SU-DHL-6 (cell line): Measurements from ENCODE around the gene NFYC.

ENCODE experiments used
- H2AFZ ChIP-seq: fragments of 200-600 bp; sonication (generic); 2 replicates; pipeline ENCODE4 v1.6.1; 2014; ENCODE audit warnings: low read depth, mild to moderate bottlenecking, moderate library complexity, mixed read lengths, antibody characterized with exemption, low read length; ENCODE audit not compliant: severe bottlenecking
- H3F3A ChIP-seq: fragments of 200-600 bp; shearing (Covaris generic); 2 replicates; pipeline ENCODE4 v1.6.0; 2016; ENCODE audit warnings: antibody characterized with exemption, mild to moderate bottlenecking; ENCODE audit not compliant: insufficient read depth
- H3K27ac ChIP-seq: fragments of 200-600 bp; sonication (generic); 2 replicates; pipeline ENCODE4 v1.5.1; 2016; ENCODE audit warnings: low read depth, mild to moderate bottlenecking, low read length, moderate library complexity, mixed read lengths
- H3K27me3 ChIP-seq: fragments of 200-600 bp; sonication (generic), shearing (Covaris generic); 2 replicates; pipeline ENCODE4 v1.6.0; 2014; ENCODE audit warnings: mild to moderate bottlenecking, low read length
- H3K36me3 ChIP-seq: fragments of 200-600 bp; sonication (generic); 2 replicates; pipeline ENCODE4 v1.6.1; 2014; ENCODE audit warnings: mild to moderate bottlenecking, low read length, mixed read lengths
- H3K4me2 ChIP-seq: fragments of 300-600, 200-600 bp; shearing (Covaris generic), sonication (generic); 2 replicates; pipeline ENCODE4 v1.6.0; 2014; ENCODE audit warnings: low read length, low read depth, mild to moderate bottlenecking; ENCODE audit not compliant: poor library complexity, severe bottlenecking
- H3K4me3 ChIP-seq: fragments of 200-600 bp; sonication (generic); 2 replicates; pipeline ENCODE4 v1.5.1; 2014; ENCODE audit warnings: antibody characterized with exemption, low read length, mild to moderate bottlenecking, mixed read lengths; ENCODE audit not compliant: insufficient read depth, poor library complexity, severe bottlenecking
- H3K79me2 ChIP-seq: fragments of 200-600 bp; sonication (generic); 2 replicates; pipeline ENCODE4 v1.6.1; 2014; ENCODE audit warnings: mild to moderate bottlenecking, low read length, moderate library complexity; ENCODE audit not compliant: insufficient read depth
- H3K9ac ChIP-seq: fragments of 200-600 bp; sonication (generic); 2 replicates; pipeline ENCODE4 v1.7.0; 2014; ENCODE audit warnings: mild to moderate bottlenecking, low read length
- H3K9me2 ChIP-seq: fragments of 200-600 bp; sonication (generic); replicated peaks from 2 replicates; pipeline ENCODE4 v1.6.1; 2014; ENCODE audit warnings: low read length; ENCODE audit not compliant: insufficient read depth
- H3K9me3 ChIP-seq: fragments of 200-600 bp; sonication (generic); 2 replicates; pipeline ENCODE4 v1.6.1; 2014; ENCODE audit warnings: low read length, mixed read lengths; ENCODE audit not compliant: insufficient read depth
- H4K20me1 ChIP-seq: fragments of 200-600 bp; sonication (generic); 2 replicates; pipeline ENCODE4 v1.6.1; 2014; ENCODE audit warnings: low read depth, mild to moderate bottlenecking, antibody characterized with exemption, low read length, moderate library complexity, mixed read lengths
- EZH2phosphoT487 ChIP-seq: fragments of 200-600 bp; sonication (generic), shearing (Covaris generic); conservative IDR thresholded peaks from 2 replicates; pipeline ENCODE4 v1.6.1; 2018; ENCODE audit warnings: mild to moderate bottlenecking, antibody characterized with exemption, low read length, moderate library complexity, mixed read lengths
- TF ChIP-seq, protein P1 (sequence below): fragments of 200-600 bp; sonication (generic); IDR thresholded peaks from one replicate; pipeline ENCODE4 v1.5.1; 2017; ENCODE audit warnings: antibody characterized with exemption, mild to moderate bottlenecking, low read length, moderate library complexity; ENCODE audit not compliant: insufficient read depth, poor library complexity, severe bottlenecking

NFYC gene

DNA sequence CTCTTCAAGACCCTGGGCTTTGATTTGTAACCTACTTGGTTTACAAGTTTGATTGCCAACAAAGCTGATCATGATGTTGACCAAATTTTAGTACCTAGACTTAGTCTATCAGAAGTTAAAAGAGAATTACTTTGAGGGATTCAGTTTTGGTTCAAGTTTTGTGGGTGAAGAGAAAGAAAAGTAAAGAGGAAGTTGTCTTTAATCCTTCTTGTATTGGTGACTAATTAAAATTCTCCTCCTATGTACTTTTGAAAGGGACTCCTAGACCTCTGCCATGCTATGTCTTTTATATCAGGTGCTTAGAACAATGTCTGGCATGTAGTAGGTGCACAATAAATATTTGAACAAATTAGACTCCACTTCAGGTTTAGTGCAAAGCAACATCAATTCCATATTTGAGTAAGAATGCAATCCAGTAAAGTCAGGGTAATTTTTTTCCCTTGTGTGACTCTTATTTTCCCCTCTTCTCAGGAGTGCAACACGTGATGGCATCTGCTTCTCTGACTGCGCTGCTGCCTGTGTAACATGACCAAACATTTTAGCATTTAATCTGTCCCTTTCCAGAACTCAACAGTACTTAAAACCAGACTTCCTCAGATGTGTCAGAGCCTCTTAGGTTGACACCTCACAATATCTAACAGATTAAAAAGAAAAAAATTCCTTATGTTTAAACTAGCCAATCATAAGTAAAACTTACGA lies 51.0 kb downstream of the NFYC start:
- TF ChIP-seq EZH2phosphoT487 = no peak
- TF ChIP-seq, protein P1, sequence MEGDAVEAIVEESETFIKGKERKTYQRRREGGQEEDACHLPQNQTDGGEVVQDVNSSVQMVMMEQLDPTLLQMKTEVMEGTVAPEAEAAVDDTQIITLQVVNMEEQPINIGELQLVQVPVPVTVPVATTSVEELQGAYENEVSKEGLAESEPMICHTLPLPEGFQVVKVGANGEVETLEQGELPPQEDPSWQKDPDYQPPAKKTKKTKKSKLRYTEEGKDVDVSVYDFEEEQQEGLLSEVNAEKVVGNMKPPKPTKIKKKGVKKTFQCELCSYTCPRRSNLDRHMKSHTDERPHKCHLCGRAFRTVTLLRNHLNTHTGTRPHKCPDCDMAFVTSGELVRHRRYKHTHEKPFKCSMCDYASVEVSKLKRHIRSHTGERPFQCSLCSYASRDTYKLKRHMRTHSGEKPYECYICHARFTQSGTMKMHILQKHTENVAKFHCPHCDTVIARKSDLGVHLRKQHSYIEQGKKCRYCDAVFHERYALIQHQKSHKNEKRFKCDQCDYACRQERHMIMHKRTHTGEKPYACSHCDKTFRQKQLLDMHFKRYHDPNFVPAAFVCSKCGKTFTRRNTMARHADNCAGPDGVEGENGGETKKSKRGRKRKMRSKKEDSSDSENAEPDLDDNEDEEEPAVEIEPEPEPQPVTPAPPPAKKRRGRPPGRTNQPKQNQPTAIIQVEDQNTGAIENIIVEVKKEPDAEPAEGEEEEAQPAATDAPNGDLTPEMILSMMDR = no peak
- Histone ChIP-seq H2AFZ (no peak overlapping the region), H3K4me2 (no peak overlapping the region), H4K20me1 (no peaks in the 10 kb centered on the region), H3K27me3 (no peaks in the 10 kb centered on the region), H3K9me3 (no peaks in the 10 kb centered on the region), H3K4me3 (no peak overlapping the region), H3K36me3 (peaks cover 32% of the 10 kb centered on the region; the same call in 1 of the 2 replicates), H3K9ac (no peak overlapping the region), H3K79me2 (peaks cover 44% of the 10 kb centered on the region; the same call in 1 of the 2 replicates), H3F3A (no peaks in the 10 kb centered on the region), H3K9me2 (no peaks in the 10 kb centered on the region), H3K27ac (no peak overlapping the region)

DNA sequence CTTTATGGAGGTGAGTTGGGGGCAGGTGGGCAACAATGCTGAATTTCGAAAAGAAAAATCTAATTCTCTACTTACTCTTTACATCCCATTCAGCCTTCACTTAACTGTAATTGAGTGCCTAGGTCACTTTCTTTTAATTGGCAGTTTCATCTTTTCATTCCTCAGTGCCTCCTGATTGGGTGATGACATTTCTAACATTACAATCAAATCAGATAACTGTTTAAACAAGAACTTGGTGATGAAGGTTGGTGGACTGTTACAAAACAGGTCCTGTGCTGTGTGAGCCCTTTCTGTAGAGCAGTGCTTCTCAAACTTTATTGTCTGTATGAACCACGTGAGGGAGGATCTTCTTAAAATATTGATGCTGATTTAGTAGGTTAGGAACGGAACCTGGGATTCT lies 51.9 kb downstream of the NFYC start:
- peaks cover 37% of the 10 kb centered on the region; the same call in 1 of the 2 replicates for H3K79me2 ChIP-seq
- no peak overlapping the region for H3K9ac ChIP-seq
- H3K9me2 ChIP-seq = no peaks in the 10 kb centered on the region
- no peak for TF ChIP-seq EZH2phosphoT487
- TF ChIP-seq, protein P1 = no peak
- H3K9me3 ChIP-seq = no peaks in the 10 kb centered on the region
- peaks cover 34% of the 10 kb centered on the region; the same call in 1 of the 2 replicates for H3K36me3 ChIP-seq
- no peak overlapping the region for H3K27ac ChIP-seq
- no peaks in the 10 kb centered on the region for H3F3A ChIP-seq
- no peaks in the 10 kb centered on the region for H4K20me1 ChIP-seq
- H3K4me3 ChIP-seq = no peak overlapping the region
- no peak overlapping the region for H2AFZ ChIP-seq
- H3K4me2 ChIP-seq = no peak overlapping the region
- no peaks in the 10 kb centered on the region for H3K27me3 ChIP-seq

DNA sequence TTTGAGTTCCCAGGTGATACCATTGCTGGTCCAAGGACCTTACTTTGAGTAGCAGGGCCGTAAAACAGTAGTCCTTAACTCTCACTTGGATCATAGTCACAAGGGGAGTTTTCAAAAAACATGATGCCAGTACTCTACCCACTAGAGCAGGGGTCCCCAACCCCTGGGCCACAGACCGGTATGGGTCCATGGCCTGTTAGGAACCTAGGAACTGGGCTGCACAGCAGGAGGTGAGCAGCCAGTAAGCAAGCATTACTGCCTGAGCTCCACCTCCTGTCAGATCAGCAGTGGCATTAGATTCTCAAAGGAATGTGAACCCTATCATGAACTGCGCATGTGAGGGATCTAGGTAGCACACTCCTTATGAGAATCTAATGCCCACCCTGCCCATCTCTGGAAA lies 52.4 kb downstream of the NFYC start:
- no peaks in the 10 kb centered on the region for H3K27me3 ChIP-seq
- H3K36me3 ChIP-seq = peaks cover 34% of the 10 kb centered on the region; the same call in 1 of the 2 replicates
- peaks cover 37% of the 10 kb centered on the region; the same call in 1 of the 2 replicates for H3K79me2 ChIP-seq

More for the DNA sequence above, 52.4 kb downstream of the NFYC start:
- H3K9me3 ChIP-seq = no peaks in the 10 kb centered on the region
- H3K4me3 ChIP-seq = no peak overlapping the region
- no peaks in the 10 kb centered on the region for H4K20me1 ChIP-seq
- no peak overlapping the region for H2AFZ ChIP-seq
- H3K4me2 ChIP-seq = no peak overlapping the region
- no peaks in the 10 kb centered on the region for H3K9me2 ChIP-seq
- no peak overlapping the region for H3K9ac ChIP-seq
- TF ChIP-seq EZH2phosphoT487 = no peak
- TF ChIP-seq, protein P1 = no peak
- H3F3A ChIP-seq = no peaks in the 10 kb centered on the region
- H3K27ac ChIP-seq = no peak overlapping the region
